WERI-Rb-1 (cell line): Measurements from ENCODE around the gene WNT16.

Experiments
- DNase-seq: peaks from one replicate; pipeline ENCODE4 v3.0.0-alpha.2; 2020
- H3K27ac ChIP-seq: fragments of 250-450 bp; sonication (Bioruptor Pico); 2 replicates; pipeline ENCODE4 v1.5.1; 2020; ENCODE audit warnings: mild to moderate bottlenecking, moderate library complexity
- H3K27me3 ChIP-seq: fragments of 250-450 bp; sonication (Bioruptor Pico); 2 replicates; pipeline ENCODE4 v1.5.1; 2021; ENCODE audit warnings: mild to moderate bottlenecking, low read depth, moderate library complexity; ENCODE audit not compliant: insufficient read depth, severe bottlenecking
- H3K36me3 ChIP-seq: fragments of 250-450 bp; sonication (Bioruptor Pico); 2 replicates; pipeline ENCODE4 v1.5.1; 2020; ENCODE audit warnings: mild to moderate bottlenecking, moderate library complexity
- H3K4me3 ChIP-seq: 2 replicates; pipeline ENCODE4 v1.5.1; 2011; ENCODE audit warnings: low read depth, mild to moderate bottlenecking, control low read depth, low read length
- H3K9me3 ChIP-seq: fragments of 250-450 bp; sonication (Bioruptor Pico); 2 replicates; pipeline ENCODE4 v1.5.1; 2021; ENCODE audit warnings: mild to moderate bottlenecking, moderate library complexity; ENCODE audit not compliant: severe bottlenecking
- CTCF ChIP-seq: IDR thresholded peaks from 2 replicates; pipeline ENCODE4 v1.5.1; 2011; ENCODE audit warnings: low read depth, mild to moderate bottlenecking, control low read depth, inconsistent platforms, low read length

Gene WNT16

GRCh38 chr7:121383235-121383910 lies 54.6 kb downstream of the WNT16 start:
- DNase-seq: no peak
- Histone ChIP-seq H3K9me3 (no peaks in the 10 kb centered on the region), H3K27me3 (no peaks in the 10 kb centered on the region), H3K27ac (no peak overlapping the region), H3K4me3 (no peak overlapping the region), H3K36me3 (no peaks in the 10 kb centered on the region)
- no peak for TF ChIP-seq CTCF

- no peaks in the 10 kb centered on the region for H3K36me3 ChIP-seq
- no peak overlapping the region for H3K4me3 ChIP-seq
- no peaks in the 10 kb centered on the region for H3K27me3 ChIP-seq
- DNase-seq: no peak
- TF ChIP-seq CTCF: no peak
- H3K9me3 ChIP-seq: no peaks in the 10 kb centered on the region
- no peak overlapping the region for H3K27ac ChIP-seq
Measured at GRCh38 chr7:121384265-121384664, 55.5 kb downstream of the WNT16 start.

- no peaks in the 10 kb centered on the region for H3K9me3 ChIP-seq
- H3K36me3 ChIP-seq: no peaks in the 10 kb centered on the region
- no peaks in the 10 kb centered on the region for H3K27me3 ChIP-seq
- H3K27ac ChIP-seq: no peak overlapping the region
- H3K4me3 ChIP-seq: no peak overlapping the region
- TF ChIP-seq CTCF: no peak
- DNase-seq: no peak
Measured at GRCh38 chr7:121385056-121385799, 56.4 kb downstream of the WNT16 start.

DNA sequence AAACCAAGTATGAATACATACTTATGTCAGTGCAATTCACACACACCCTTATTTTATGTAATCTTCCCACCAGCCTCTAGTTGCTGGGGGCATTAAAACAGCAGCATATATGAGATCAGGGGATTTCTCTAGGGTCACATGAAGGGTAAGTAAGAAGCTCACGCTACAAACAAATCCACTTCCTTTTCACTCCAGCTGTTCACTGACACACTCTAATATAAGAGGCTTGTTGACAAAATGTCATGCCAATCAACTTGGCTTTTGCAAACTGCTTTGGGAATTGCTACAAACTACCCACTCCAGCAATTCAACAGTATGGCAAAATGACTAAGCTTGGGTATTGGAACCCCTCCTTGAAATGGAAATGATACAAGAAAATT lies 57.0 kb downstream of the WNT16 start:
- Histone ChIP-seq H3K27me3 (no peaks in the 10 kb centered on the region), H3K27ac (no peak overlapping the region), H3K9me3 (no peaks in the 10 kb centered on the region), H3K4me3 (no peak overlapping the region), H3K36me3 (no peaks in the 10 kb centered on the region)
- no peak for TF ChIP-seq CTCF
- DNase-seq: no peak

DNA sequence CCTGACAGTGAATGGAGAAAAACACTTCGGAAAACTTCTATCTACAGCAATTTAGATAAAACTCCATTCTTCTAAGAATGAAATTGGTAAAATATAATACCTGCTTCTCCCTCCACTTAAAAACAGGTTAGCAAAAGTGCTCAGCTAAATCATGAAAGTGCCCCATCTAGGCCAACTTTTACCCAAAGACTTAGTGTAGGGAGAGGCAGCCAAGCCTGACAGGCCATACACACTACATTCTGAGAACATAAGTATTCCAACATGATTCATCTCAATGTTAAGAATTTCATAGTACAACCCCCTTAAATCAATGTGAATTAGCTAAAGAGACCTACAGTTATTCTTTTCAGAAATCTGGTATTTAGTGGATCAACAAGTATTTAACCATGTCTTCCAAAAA lies 60.1 kb downstream of the WNT16 start:
- Histone ChIP-seq H3K9me3 (no peaks in the 10 kb centered on the region), H3K27ac (no peak overlapping the region), H3K36me3 (no peaks in the 10 kb centered on the region), H3K4me3 (no peak overlapping the region), H3K27me3 (no peaks in the 10 kb centered on the region)
- DNase-seq: no peak
- no peak for TF ChIP-seq CTCF
